ENCODE results near the gene EXOC4. TPM values are rescaled to one million over a fixed set of nuclear protein-coding genes. Genes with fewer than 3 reads are reported as not detected.

The EXOC4 gene
- total RNA-seq, 2 experiments from 2014 or later: 58.0 to 59.9 TPM

GRCh38 chr7:133511252-133511651 is 258.4 kb downstream of the EXOC4 start:
- H3K27me3 Mint-ChIP-seq: no peaks in the 10 kb centered on the region
- Histone ChIP-seq H3K4me1 (ENCODE audit: insufficient read depth, low read length) (no peaks in the 10 kb centered on the region), H3K27me3 (ENCODE audit: control insufficient read depth in 1 of 2, insufficient read depth in 2 of 2, low read length in 2 of 2) (no peaks in the 10 kb centered on the region), H3K9me3 (ENCODE audit: control insufficient read depth in 1 of 2, insufficient read depth in 1 of 2, low read length in 2 of 2) (peaks cover 4% of the 10 kb centered on the region in 2 experiments), H3K27ac (ENCODE audit: low read depth in 1 of 2, low read length in 2 of 2) (no peak overlapping the region), H3K36me3 (ENCODE audit: insufficient read depth, low read length) (no peaks in the 10 kb centered on the region), H3K4me3 (ENCODE audit: low read length) (no peak overlapping the region)
- ChIA-PET CTCF (no interaction called here), POLR2A (no interaction called here)
- H3K27ac Mint-ChIP-seq: no peak overlapping the region
- peaks cover 47% of the 10 kb centered on the region for H3K36me3 Mint-ChIP-seq (ENCODE audit: low read depth)
- TF ChIP-seq, protein P1, sequence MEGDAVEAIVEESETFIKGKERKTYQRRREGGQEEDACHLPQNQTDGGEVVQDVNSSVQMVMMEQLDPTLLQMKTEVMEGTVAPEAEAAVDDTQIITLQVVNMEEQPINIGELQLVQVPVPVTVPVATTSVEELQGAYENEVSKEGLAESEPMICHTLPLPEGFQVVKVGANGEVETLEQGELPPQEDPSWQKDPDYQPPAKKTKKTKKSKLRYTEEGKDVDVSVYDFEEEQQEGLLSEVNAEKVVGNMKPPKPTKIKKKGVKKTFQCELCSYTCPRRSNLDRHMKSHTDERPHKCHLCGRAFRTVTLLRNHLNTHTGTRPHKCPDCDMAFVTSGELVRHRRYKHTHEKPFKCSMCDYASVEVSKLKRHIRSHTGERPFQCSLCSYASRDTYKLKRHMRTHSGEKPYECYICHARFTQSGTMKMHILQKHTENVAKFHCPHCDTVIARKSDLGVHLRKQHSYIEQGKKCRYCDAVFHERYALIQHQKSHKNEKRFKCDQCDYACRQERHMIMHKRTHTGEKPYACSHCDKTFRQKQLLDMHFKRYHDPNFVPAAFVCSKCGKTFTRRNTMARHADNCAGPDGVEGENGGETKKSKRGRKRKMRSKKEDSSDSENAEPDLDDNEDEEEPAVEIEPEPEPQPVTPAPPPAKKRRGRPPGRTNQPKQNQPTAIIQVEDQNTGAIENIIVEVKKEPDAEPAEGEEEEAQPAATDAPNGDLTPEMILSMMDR (IDR thresholded peaks at IDR 0.05): no peak
- ATAC-seq (ENCODE audit: poor library complexity) (no peak), DNase-seq (no peak)
- H3K4me1 Mint-ChIP-seq (ENCODE audit: low read depth): no peaks in the 10 kb centered on the region
- no peak overlapping the region for H3K4me3 Mint-ChIP-seq
- intact Hi-C loops (cut with DNase I, micrococcal nuclease): no loop called here
- peaks cover under 1% of the 10 kb centered on the region for H3K9me3 Mint-ChIP-seq

GRCh38 chr7:133511708-133512107 is 258.8 kb downstream of the EXOC4 start:
- intact Hi-C loops (cut with DNase I, micrococcal nuclease): no loop called here

GRCh38 chr7:133512560-133512959 is 259.7 kb downstream of the EXOC4 start:
- Histone ChIP-seq H3K4me3 (ENCODE audit: low read length) (no peak overlapping the region), H3K27me3 (ENCODE audit: control insufficient read depth in 1 of 2, insufficient read depth in 2 of 2, low read length in 2 of 2) (no peaks in the 10 kb centered on the region), H3K4me1 (ENCODE audit: insufficient read depth, low read length) (no peaks in the 10 kb centered on the region), H3K36me3 (ENCODE audit: insufficient read depth, low read length) (no peaks in the 10 kb centered on the region), H3K27ac (ENCODE audit: low read depth in 1 of 2, low read length in 2 of 2) (no peak overlapping the region), H3K9me3 (ENCODE audit: control insufficient read depth in 1 of 2, insufficient read depth in 1 of 2, low read length in 2 of 2) (peaks cover 4% of the 10 kb centered on the region in 2 experiments)
- H3K9me3 Mint-ChIP-seq: peaks cover 3% of the 10 kb centered on the region
- intact Hi-C loops (cut with DNase I, micrococcal nuclease): no loop called here
- ATAC-seq (ENCODE audit: poor library complexity) (no peak), DNase-seq (no peak)
- no peaks in the 10 kb centered on the region for H3K27me3 Mint-ChIP-seq
- CTCF ChIA-PET: no interaction called here
- H3K27ac Mint-ChIP-seq: no peak overlapping the region
- no peaks in the 10 kb centered on the region for H3K4me1 Mint-ChIP-seq (ENCODE audit: low read depth)
- POLR2A ChIA-PET: no interaction called here
- TF ChIP-seq, protein P1 (IDR thresholded peaks at IDR 0.05): no peak
- H3K36me3 Mint-ChIP-seq (ENCODE audit: low read depth): peaks cover 46% of the 10 kb centered on the region
- no peak overlapping the region for H3K4me3 Mint-ChIP-seq

More at GRCh38 chr7:133511708-133512107, 258.8 kb downstream of the EXOC4 start:
- H3K9me3 ChIP-seq (ENCODE audit: control insufficient read depth in 1 of 2, insufficient read depth in 1 of 2, low read length in 2 of 2): peaks cover 4% of the 10 kb centered on the region in 2 experiments
- ATAC-seq (ENCODE audit: poor library complexity): no peak
- Mint-ChIP-seq H3K4me3 (no peak overlapping the region), H3K4me1 (ENCODE audit: low read depth) (no peaks in the 10 kb centered on the region), H3K27me3 (no peaks in the 10 kb centered on the region), H3K27ac (no peak overlapping the region), H3K9me3 (peaks cover 3% of the 10 kb centered on the region), H3K36me3 (ENCODE audit: low read depth) (peaks cover 47% of the 10 kb centered on the region)
- no peak overlapping the region for H3K4me3 ChIP-seq (ENCODE audit: low read length)
- no peaks in the 10 kb centered on the region for H3K27me3 ChIP-seq (ENCODE audit: control insufficient read depth in 1 of 2, insufficient read depth in 2 of 2, low read length in 2 of 2)
- no peaks in the 10 kb centered on the region for H3K36me3 ChIP-seq (ENCODE audit: insufficient read depth, low read length)
- ChIA-PET CTCF (no interaction called here), POLR2A (no interaction called here)
- no peak for DNase-seq
- TF ChIP-seq, protein P1 (IDR thresholded peaks at IDR 0.05): no peak
- no peak overlapping the region for H3K27ac ChIP-seq (ENCODE audit: low read depth in 1 of 2, low read length in 2 of 2)
- no peaks in the 10 kb centered on the region for H3K4me1 ChIP-seq (ENCODE audit: insufficient read depth, low read length)
